Common myeloid progenitor, CD34-positive (primary cell): ENCODE measurements around the gene APOBEC3B.

Experiments
- CTCF ChIA-PET: fragments of 350-600 bp; sonication (Branson Sonifier 250); formaldehyde crosslinking; loops from one replicate; lab custom pipeline; 2021; ENCODE audit warnings: antibody characterized with exemption; lab: Charles Lee
- POLR2A ChIA-PET: fragments of 350-600 bp; sonication (Branson Sonifier 250); formaldehyde crosslinking; loops from one replicate; lab custom pipeline; 2021; ENCODE audit warnings: antibody characterized with exemption; lab: Charles Lee
- DNase-seq, 3 donors: peaks; one replicate each; pipeline versions ENCODE4 v3.0.0 to v3.0.0-alpha.2; 2013
- H3K27ac ChIP-seq, 2 experiments: 1 replicate in 1 of 2; 2 replicates in 1 of 2; pipeline ENCODE4 v1.7.0; 2013; ENCODE audit warnings: inconsistent platforms in 2 of 2, low read length in 2 of 2, mild to moderate bottlenecking in 2 of 2, low read depth in 1 of 2, moderate library complexity in 1 of 2; ENCODE audit not compliant: severe bottlenecking in 2 of 2, insufficient read depth in 1 of 2, poor library complexity in 1 of 2
- H3K27me3 ChIP-seq, 5 experiments: replicated peaks in 2 of 5; 1 replicate in 3 of 5; 2 replicates in 2 of 5; pipeline versions ENCODE4 v1.6.1 to v1.7.0; 2013; ENCODE audit warnings: low read length in 4 of 5, mild to moderate bottlenecking in 2 of 5, moderate library complexity in 2 of 5, inconsistent platforms in 1 of 5; ENCODE audit not compliant: insufficient read depth in 5 of 5, control insufficient read depth in 4 of 5
- H3K36me3 ChIP-seq, 4 experiments: 1 replicate in 2 of 4; 2 replicates in 2 of 4; pipeline versions ENCODE4 v1.6.1 to v1.7.0; 2013; ENCODE audit warnings: low read length in 3 of 4, control low read depth in 1 of 4, mild to moderate bottlenecking in 1 of 4; ENCODE audit not compliant: control insufficient read depth in 4 of 4, insufficient read depth in 4 of 4
- H3K4me1 ChIP-seq, 4 experiments: 1 replicate in 3 of 4; 2 replicates in 1 of 4; pipeline versions ENCODE4 v1.6.1 to v1.7.1; 2013; ENCODE audit warnings: low read length in 3 of 4, mild to moderate bottlenecking in 3 of 4, control low read depth in 1 of 4, inconsistent platforms in 1 of 4, moderate library complexity in 1 of 4; ENCODE audit not compliant: control insufficient read depth in 4 of 4, insufficient read depth in 4 of 4; ENCODE audit errors: control extremely low read depth in 1 of 4
- H3K4me3 ChIP-seq, 7 experiments: 1 replicate in 4 of 7; 2 replicates in 3 of 7; pipeline versions ENCODE4 v1.5.1 to v1.7.0; 2013; ENCODE audit warnings: mild to moderate bottlenecking in 7 of 7, low read length in 6 of 7, moderate library complexity in 6 of 7, inconsistent platforms in 2 of 7, low read depth in 2 of 7, control low read depth in 1 of 7; ENCODE audit not compliant: insufficient read depth in 4 of 7, control insufficient read depth in 1 of 7; ENCODE audit errors: extremely low read depth in 1 of 7
- H3K9me3 ChIP-seq, 5 experiments: 1 replicate in 4 of 5; 2 replicates in 1 of 5; pipeline versions ENCODE4 v1.6.1 to v1.7.1; 2013; ENCODE audit warnings: low read length in 4 of 5, mild to moderate bottlenecking in 2 of 5, inconsistent platforms in 1 of 5, low read depth in 1 of 5, moderate library complexity in 1 of 5; ENCODE audit not compliant: control insufficient read depth in 4 of 5, insufficient read depth in 2 of 5; ENCODE audit errors: control extremely low read depth in 1 of 5
- WGBS: methylation state at CpG from one replicate; pipeline ENCODE4 v1.1.5; 2013; ENCODE audit not compliant: insufficient coverage; 5-methylcytosine and 5-hydroxymethylcytosine counted together

The APOBEC3B gene

DNA sequence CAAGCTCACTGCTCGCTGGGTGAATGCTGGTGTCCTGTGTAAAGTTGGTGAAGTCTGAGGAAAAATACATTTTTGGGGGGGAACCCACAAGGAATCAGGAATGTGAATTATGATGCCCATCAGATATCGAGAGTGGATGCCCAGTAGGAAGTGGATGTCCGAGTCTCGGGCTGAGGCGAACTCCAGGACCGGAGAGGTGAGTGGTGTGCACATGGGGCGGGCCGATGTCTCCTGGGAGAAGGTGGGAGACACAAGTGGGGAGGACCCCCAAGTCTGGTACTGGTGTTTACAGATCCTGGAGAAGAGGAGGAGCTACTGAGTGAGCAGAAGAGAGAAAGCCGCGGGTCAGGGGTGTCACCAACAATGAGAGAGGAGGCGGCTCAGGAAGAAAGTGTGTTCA lies 43.9 kb upstream of the APOBEC3B start:
- Histone ChIP-seq H3K27ac (no peak overlapping the region), H3K4me1 (peaks cover 10 to 24% (median 21%) of the 10 kb centered on the region in 4 experiments), H3K36me3 (no peaks in the 10 kb centered on the region), H3K9me3 (no peaks in the 10 kb centered on the region), H3K4me3 (no peak overlapping the region), H3K27me3 (peaks cover 0 to 12% (median 0%) of the 10 kb centered on the region in 5 experiments)
- CTCF ChIA-PET = interaction anchor here (0.5 to 1.0 kb wide), 3 partner anchors 28 to 383 kb away, joined by 3 read pairs; no protein-coding TSS in a partner anchor
- WGBS = 90% methylated on average over 11 of the region's 11 CpGs
- POLR2A ChIA-PET = no interaction called here
- no peak for DNase-seq

DNA sequence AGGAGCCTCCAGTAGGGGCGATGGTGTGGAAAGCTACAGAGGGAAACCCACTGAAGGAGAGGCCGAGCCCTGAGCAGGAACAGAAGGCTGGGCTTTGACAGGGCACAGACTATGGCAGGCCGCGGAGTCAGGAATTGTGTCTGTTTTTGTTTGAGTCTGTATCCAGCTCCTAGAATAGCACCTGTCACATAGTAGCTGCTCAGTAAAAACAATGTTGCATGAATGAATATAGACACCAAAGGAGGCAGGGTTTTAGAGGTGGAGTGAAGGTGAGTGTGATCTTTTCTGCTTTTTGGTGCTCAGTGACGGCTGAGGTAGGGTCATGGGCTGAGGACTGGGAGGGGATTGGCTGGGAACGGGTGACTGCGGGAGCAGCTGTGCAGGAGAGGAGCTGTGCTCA lies 43.2 kb upstream of the APOBEC3B start:
- POLR2A ChIA-PET = interaction anchor here (0.7 kb wide), 1 partner anchor 528 kb away, joined by 3 read pairs; no protein-coding TSS in a partner anchor
- DNase-seq = no peak
- WGBS = 93% methylated on average over 4 of the region's 7 CpGs
- no peaks in the 10 kb centered on the region for H3K36me3 ChIP-seq
- H3K27me3 ChIP-seq = peaks cover 0 to 12% (median 0%) of the 10 kb centered on the region in 5 experiments
- H3K9me3 ChIP-seq = no peaks in the 10 kb centered on the region
- H3K27ac ChIP-seq = no peak overlapping the region
- H3K4me1 ChIP-seq = peaks cover 16 to 28% (median 27%) of the 10 kb centered on the region in 4 experiments
- CTCF ChIA-PET = interaction anchor here (0.5 to 1.0 kb wide), 4 partner anchors 27 to 382 kb away, joined by 3 to 4 read pairs (median 3); no protein-coding TSS in a partner anchor
- H3K4me3 ChIP-seq = no peak overlapping the region

DNA sequence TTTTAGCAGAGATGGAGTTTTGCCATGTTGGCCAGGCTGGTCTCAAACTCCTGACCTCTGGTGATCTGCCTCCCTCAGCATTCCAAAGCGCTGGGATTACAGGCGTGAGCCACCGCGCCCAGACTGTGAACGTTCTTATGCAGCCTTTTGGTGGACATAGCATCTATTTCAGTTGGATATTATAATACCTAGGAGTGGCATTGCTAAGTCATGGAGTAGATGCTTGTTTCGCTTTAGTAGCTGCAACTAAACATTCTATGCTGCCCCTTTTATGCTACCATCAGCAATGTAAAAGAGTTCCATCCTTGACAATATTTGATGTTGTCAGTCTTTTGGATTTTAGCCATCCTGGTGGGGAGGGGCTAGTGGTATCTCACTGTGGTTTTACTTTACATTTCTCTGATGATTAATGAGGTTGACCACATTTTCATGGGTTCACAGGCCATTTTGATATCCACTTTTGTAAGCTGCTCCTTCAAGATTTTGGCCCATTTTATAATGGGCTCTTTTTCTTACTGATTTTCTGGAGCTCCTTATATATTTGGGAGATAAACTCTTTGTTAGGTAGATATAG lies 41.2 kb upstream of the APOBEC3B start:
- 93% methylated on average over 3 of the region's 6 CpGs for WGBS
- ChIA-PET POLR2A (no interaction called here), CTCF (interaction anchor here (3.5 kb wide), 1 partner anchor 10 kb away, joined by 19 read pairs; no protein-coding TSS in a partner anchor)
- Histone ChIP-seq H3K4me3 (peak overlapping the region in 3 of 7 experiments; percentile 9 to 76 (median 61)), H3K27me3 (peaks cover 0 to 9% (median 0%) of the 10 kb centered on the region in 5 experiments), H3K9me3 (no peaks in the 10 kb centered on the region), H3K4me1 (peaks cover 16 to 28% (median 27%) of the 10 kb centered on the region in 4 experiments), H3K36me3 (no peaks in the 10 kb centered on the region), H3K27ac (no peak overlapping the region)
- DNase-seq = peak in 2 of 3 donors; percentile 58 to 59

DNA sequence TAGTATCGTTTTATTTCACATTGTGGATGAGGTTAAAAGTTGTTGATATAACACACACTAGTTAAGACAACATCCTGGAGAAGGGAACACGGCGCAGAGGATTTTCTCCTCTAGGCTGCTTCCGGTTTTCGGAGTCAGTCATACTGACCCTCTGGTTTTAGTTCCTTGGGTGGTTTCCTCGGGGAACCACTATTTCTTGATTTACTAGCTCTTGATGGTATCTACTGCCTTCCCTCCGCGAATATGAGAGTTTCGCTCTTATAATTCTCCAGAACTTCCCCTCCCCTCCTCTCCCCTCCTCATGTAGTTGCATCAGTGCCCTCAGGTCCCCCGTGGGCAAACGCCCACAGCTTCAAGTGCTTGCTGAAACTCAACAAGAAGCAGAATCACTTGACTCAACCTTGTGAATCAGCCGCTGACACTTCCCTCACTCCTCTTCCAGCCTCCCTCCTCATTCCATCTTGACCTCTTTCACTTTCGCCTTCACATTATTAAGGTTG lies 40.6 kb upstream of the APOBEC3B start:
- peak; percentile 63 to 90 (median 87) for DNase-seq
- Histone ChIP-seq H3K4me1 (peaks cover 16 to 28% (median 27%) of the 10 kb centered on the region in 4 experiments), H3K4me3 (peak overlapping the region in 6 of 7 experiments; percentile 20 to 76 (median 54)), H3K27me3 (peaks cover 0 to 6% (median 0%) of the 10 kb centered on the region in 5 experiments), H3K36me3 (no peaks in the 10 kb centered on the region), H3K27ac (no peak overlapping the region), H3K9me3 (no peaks in the 10 kb centered on the region)
- WGBS = 4% methylated on average over 8 of the region's 13 CpGs
- POLR2A ChIA-PET = no interaction called here
- CTCF ChIA-PET = interaction anchor here (3.5 kb wide), 1 partner anchor 11 kb away, joined by 19 read pairs; no protein-coding TSS in a partner anchor

DNA sequence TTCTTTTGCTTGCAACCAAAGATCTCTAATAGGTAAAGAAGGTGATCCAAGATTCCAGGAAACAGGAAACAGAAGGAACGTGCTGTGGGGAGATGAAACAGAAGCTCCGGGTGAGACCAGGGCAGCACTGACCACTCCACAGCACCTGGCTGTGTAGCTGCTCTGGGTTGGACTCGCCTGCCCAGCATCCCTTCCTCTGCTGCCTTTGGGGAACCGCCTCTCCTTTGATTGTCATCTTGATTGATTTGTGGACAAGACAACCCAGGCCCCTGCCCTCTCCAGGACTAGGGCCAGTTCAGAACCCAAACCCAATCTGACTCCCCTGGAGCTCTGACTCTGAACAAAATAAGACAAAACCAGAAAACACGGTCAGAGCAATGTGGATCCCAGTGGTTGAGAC lies 39.4 kb upstream of the APOBEC3B start:
- POLR2A ChIA-PET = interaction anchor here (0.6 to 1.0 kb wide), 2 partner anchors 9 to 11 kb away, joined by 3 read pairs; no protein-coding TSS in a partner anchor
- CTCF ChIA-PET = interaction anchor here (1.7 to 3.5 kb wide), 2 partner anchors 10 to 12 kb away, joined by 6 to 19 read pairs; no protein-coding TSS in a partner anchor
- Histone ChIP-seq H3K4me1 (peaks cover 16 to 28% (median 27%) of the 10 kb centered on the region in 4 experiments), H3K27ac (no peak overlapping the region), H3K9me3 (no peaks in the 10 kb centered on the region), H3K36me3 (no peaks in the 10 kb centered on the region), H3K27me3 (peaks cover 0 to 8% (median 0%) of the 10 kb centered on the region in 5 experiments), H3K4me3 (peak overlapping the region in 1 of 7 experiments; percentile 28)
- WGBS = 49% methylated on average over 5 of the region's 5 CpGs
- no peak for DNase-seq

DNA sequence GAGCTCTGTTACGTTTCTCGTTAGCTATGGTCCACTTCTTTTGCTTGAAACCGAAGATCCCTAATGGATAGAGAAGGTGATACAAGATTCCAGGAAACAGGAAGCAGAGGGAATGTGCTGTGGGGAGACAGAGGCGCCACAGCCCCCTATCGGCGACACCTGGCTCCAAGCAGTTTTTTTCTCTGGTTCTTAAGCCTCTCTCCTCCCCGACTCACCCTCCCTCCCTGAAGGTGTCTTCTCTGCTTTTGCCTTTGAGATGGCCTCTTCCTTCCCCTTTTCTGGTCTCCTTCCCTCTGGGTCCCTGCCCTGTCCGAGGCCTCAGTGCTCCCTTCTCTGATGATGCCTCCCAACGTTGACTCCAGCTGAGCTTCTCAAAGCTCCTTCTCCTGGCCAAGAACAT lies 38.9 kb upstream of the APOBEC3B start:
- 17% methylated on average over 9 of the region's 9 CpGs for WGBS
- Histone ChIP-seq H3K27me3 (peaks cover 0 to 11% (median 0%) of the 10 kb centered on the region in 5 experiments), H3K4me1 (peaks cover 16 to 28% (median 27%) of the 10 kb centered on the region in 4 experiments), H3K4me3 (peak overlapping the region in 1 of 7 experiments; percentile 28), H3K36me3 (no peaks in the 10 kb centered on the region), H3K27ac (no peak overlapping the region), H3K9me3 (no peaks in the 10 kb centered on the region)
- CTCF ChIA-PET = interaction anchor here (1.7 to 3.5 kb wide), 2 partner anchors 9 to 12 kb away, joined by 6 to 19 read pairs; no protein-coding TSS in a partner anchor
- POLR2A ChIA-PET = interaction anchor here (1.0 kb wide), 1 partner anchor 9 kb away, joined by 3 read pairs; no protein-coding TSS in a partner anchor
- DNase-seq = peak in 2 of 3 donors; percentile 53 to 63
